Measurements from ENCODE around the gene PCBP3. TPM values are rescaled to one million over a fixed set of nuclear protein-coding genes. Genes with fewer than 3 reads are reported as not detected.

Gene PCBP3
- total RNA-seq, 1 donor from 2014 or later, result 4.9 TPM

DNA sequence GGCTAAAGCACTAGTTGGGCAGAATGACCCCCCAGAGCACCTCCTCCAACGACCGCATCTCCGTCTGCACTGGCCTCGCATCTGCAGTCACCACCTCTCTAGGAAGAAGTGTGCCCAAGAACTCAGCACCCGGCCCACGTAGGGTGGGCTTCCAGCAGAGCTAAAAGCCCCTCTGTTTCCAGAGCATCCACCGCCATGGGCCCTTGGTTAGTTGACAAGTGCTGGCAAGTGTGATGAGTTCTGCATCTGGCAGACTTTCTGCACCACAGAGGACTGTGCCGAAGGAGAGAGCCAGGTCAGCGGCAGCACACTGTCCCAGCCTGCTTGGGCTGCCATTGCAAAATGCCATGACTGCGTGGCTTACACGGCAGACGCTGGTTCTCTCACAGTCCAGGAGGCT is 261.7 kb downstream of the PCBP3 start:
- no peak for DNase-seq (ENCODE audit: low spot score)
- intact Hi-C loops (cut with DNase I), result no loop called here

DNA sequence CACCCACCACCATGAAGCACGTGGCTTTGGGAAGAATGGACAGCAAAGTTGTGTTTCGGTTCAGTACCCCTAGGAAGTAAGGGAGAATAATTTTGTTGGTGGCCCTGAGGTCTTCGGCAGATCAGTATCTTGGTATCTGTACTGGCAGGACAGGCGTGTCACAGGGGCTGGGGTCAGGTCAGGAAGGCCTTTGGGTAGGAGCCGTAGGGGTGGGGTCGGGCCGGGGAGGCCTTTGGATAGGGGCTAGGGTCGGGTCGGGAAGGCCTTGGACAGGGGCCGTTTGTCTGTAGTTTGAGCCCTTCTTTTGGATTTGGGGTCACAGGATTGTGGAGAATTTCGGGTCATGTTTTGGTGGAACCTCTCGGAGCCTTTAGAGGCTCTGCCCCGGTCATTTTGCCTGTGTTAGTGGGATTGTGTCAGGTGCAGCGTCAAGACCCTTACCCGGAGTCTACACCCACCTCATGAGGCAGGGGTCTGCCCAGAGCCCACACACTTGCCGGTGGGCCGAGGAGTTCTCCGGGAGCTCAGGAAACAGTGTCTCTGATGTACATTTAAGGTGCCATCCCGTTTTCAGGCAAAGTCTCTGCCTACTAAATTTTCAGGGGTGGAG is 262.8 kb downstream of the PCBP3 start:
- no peak for DNase-seq (ENCODE audit: low spot score)
- intact Hi-C loops (cut with DNase I), result no loop called here

DNA sequence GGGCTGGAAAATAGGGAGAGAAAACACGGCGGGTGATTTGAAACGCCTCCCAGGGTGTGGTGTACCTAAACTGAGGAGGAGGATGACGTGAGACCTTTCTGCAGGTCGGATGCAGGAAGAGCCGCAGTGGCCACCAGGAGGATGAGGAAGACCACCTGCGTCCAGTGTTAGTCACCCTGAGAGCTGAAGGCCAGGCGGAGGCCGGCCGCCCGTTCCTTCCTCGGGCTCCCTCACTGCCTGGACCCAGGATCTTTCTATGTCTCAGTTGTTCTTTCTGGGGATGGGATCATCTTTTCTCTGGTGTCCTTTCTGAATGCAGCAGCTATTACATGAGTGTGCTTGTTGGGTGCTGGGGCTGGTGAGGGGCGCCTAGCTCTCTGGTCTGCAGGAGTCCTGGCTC is 263.3 kb downstream of the PCBP3 start:
- no peak for DNase-seq (ENCODE audit: low spot score)
- intact Hi-C loops (cut with DNase I), result no loop called here

DNA sequence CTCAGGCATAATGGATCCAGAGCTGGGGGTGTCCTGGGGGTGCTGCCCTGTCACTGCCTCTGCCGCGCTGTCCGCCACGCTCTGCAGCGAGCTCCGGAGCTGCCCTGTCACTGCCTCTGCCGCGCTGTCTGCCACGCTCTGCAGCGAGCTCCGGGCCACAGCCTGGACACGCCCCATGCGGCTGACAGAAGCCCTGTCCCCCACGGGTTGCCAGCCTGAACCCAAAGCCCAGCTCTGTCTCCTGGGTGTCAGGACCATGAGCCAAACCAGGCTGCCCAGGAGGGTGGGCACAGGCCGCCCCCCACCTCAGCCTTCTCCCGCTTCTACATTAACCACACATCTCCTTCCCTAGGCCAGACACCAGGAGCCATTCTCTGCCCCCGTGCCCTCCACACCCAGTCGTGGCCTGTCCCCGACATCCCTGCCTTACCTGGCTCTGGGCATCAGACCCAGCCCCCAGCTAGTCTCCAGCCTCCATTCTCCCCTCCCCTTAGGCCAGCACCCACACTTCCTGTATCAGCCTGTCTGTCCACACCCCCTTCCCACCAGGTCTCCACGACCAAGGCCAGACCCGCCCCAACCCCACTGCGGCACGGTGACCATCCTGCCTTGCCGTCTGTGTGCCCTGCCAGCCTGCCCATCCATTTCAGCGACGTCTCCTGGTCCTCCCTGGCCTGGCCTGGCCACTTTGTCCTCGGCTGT is 265.2 kb downstream of the PCBP3 start:
- DNase-seq (ENCODE audit: low spot score), result no peak
- intact Hi-C loops (cut with DNase I), result no loop called here

DNA sequence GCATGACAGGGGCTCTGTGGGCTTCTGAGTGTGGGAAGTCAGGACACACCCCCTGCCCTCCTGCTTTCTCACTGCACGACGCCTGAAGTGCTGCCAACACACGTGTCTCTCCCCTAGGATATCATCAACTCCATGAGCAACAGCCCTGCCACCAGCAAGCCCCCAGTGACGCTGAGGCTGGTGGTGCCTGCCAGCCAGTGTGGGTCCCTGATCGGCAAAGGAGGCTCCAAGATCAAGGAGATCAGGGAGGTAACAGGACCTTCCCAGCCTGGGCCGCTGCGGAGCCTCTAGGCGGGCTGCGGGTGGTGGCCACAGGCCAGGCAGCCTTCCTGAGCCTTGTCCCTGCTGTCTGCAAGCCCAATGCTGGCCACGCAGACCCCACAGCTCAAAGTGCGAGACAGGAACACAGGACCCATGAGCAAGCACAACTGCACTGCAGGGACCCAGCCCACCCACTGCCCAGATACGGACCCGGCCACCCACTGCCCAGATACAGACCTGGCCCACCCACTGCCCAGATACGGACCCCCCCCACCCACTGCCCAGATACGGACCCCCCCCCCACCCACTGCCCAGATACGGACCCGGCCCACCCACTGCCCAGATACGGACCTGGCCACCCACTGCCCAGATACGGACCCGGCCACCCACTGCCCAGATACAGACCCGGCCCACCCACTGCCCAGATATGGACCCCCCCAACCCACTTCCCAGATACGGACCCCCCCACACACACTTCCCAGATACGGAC is 265.9 kb downstream of the PCBP3 start:
- DNase-seq (ENCODE audit: low spot score), result no peak
- intact Hi-C loops (cut with DNase I), result no loop called here

DNA sequence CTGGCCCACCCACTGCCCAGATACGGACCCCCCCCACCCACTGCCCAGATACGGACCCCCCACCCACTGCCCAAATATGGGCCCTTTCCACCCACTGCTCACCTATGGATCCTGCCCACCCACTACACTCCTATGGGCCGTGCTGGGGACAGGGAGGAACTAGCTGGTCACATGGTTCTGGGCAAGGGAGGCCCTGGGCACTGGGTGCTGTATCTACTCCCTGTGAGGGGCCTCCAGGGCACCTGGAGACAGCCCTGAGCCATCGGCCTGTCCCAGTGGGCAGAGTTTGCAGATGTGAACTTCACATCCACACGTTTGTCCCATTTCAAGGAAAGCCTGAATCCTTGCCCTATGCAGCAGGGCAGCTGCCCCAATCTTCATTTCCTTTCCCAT is 266.6 kb downstream of the PCBP3 start:
- intact Hi-C loops (cut with DNase I), result no loop called here
- no peak for DNase-seq (ENCODE audit: low spot score)

DNA sequence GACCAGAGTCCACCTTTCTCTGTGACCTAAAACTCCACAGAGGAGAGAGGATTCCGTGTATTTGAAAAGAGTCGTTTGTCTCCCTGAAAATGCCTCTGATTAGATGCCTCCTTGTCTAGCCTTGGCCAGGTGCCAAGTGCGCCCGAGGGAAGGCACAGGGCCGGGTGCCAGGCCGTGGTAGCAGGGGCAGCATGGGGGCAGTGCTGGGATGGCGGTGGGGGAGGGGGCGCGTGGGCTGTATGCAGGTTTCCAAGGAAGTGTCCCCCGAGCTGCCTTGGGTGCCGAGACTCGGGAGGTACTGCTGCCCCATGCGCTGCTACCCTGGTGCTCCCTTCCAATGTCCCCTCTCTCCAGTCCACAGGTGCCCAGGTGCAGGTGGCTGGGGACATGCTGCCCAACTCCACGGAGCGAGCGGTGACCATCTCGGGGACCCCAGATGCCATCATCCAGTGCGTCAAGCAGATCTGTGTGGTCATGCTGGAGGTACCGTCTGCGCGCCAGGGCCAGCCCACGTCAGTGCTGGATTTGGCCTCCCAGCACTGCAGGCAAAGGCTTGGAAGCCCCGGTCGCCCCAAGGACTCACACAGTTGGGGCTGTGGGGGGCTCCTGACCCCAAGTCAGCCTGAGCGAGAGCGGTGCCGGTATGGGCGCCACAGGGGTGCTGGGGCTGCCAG is 267.2 kb downstream of the PCBP3 start:
- intact Hi-C loops (cut with DNase I), result no loop called here
- no peak for DNase-seq (ENCODE audit: low spot score)

DNA sequence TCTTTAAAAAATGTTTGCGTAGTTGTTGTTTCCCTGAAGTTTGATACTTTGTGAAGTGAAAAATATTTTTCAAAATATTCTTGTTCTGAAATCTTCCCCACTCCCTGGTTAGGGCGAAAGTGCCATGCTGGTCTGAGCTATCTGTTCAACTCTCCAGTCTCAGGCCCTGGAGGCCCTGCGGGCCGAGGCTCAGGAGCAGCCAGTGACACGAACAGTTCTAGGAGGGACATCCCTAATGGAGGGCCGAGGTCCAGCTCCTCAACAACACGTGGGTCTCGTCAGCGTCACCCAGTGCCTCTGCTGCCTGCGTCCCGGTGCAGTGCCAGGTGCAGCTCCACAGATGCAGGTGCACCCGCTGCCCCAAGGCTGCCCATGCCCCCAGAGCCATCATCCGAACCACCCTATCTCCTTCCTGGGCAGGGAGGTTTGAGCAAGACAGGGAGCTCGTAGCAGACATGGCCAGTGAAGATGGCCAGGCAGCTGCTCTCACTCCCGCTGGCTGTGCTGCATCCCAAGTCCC is 268.3 kb downstream of the PCBP3 start:
- intact Hi-C loops (cut with DNase I), result no loop called here

DNA sequence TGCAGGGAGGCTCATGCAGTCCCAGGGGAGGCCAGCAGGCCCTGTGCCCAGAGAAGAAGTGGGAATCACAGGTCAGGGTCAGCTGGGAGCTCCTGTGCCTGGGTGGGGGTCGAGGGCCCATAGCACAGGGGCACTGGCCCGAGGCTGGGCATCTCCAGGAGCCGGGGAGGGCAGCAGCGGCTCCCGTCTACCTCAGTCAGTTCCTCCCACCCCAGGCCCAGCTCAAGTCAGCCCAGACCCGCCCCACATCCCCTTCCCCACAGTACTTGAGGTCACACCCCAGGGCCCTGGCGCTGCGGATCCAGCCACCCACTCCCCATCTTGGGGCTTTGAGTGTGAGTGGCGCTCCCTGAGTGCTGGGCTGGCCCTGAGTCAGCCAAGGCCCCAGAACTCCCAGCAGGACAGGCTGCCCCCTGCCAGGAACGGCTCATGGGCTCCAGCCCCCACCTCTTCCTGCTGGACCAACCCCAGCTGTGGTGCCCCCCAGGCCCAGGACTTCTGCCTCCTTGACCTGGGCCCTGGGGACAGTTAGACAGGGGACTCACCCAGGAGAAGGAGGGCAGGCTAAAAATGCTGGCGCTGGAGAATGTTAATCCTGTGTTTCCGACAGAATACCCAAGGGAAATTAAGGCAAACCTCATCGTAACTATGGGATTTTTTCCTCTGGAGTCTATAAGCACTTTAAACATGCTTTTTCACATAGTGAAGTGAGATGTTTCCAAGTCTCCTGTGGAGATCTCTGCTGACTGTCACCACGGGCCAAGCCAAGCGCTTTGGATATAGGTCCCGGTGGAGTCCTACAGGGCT is 269.3 kb downstream of the PCBP3 start:
- intact Hi-C loops (cut with DNase I), result no loop called here
- no peak for DNase-seq (ENCODE audit: low spot score)

More for the DNA sequence above, 268.3 kb downstream of the PCBP3 start:
- no peak for DNase-seq (ENCODE audit: low spot score)

DNA sequence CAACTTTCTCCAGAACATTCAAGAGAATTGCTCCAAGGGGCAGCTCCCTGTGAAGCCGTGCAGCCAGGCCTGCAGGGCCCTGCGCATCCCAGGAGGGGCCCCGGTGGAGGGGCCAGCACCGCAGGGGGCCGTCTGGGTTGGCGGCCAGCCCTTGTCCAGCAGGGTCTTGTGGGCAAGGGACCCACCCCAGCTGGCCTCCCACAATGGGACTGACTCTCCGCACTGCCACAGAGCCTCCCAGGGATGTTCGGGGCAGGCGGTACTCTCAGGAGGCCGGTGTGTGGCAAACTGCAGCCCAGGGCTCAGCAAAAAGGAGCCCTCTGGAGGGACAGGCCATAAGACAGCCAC is 269.9 kb downstream of the PCBP3 start:
- intact Hi-C loops (cut with DNase I), result no loop called here
- DNase-seq (ENCODE audit: low spot score), result no peak

DNA sequence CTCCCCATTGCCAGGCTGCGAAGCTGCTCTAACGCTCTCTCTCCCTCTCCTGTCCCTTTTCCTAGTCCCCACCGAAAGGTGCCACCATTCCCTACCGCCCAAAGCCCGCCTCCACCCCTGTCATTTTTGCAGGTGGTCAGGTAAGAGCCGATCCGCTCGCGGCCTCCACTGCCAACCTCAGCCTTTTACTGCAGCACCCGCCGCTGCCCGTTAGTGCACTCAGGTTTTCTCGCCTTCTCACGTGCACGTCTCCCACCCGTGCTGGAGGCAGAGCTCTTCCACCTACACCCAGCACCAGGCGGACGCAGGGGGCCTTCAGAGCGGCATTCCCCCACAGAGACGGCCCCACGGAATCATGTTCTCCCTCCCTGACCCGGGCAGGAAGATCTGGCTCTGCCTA is 270.4 kb downstream of the PCBP3 start:
- DNase-seq (ENCODE audit: low spot score), result no peak
- intact Hi-C loops (cut with DNase I), result no loop called here

DNA sequence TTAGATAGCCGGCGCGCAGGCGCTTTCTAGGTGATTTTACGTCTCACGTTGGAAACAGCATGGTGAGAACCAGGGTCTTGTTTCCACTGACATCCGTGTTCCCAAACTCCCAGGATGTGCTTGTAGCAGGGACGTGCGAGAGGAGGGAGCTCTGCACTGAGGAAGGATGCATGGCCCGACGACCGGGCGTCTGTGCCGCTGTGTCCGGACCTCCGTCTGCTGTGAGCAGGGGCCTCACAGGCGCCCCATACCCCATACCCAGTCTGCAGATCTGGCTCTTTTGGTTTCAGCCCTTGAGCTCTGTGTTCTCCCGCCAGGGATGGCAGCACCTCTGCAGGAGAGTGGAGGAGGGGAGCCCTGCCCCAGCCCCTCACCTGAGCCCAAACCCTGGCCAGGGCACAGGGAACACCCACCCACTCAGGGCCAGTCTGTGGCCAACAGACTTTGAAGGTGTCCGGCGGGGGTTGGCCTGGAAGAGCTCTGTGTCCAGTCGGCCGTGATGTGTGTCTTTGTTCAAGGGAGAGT is 270.9 kb downstream of the PCBP3 start:
- no peak for DNase-seq (ENCODE audit: low spot score)
- intact Hi-C loops (cut with DNase I), result no loop called here

DNA sequence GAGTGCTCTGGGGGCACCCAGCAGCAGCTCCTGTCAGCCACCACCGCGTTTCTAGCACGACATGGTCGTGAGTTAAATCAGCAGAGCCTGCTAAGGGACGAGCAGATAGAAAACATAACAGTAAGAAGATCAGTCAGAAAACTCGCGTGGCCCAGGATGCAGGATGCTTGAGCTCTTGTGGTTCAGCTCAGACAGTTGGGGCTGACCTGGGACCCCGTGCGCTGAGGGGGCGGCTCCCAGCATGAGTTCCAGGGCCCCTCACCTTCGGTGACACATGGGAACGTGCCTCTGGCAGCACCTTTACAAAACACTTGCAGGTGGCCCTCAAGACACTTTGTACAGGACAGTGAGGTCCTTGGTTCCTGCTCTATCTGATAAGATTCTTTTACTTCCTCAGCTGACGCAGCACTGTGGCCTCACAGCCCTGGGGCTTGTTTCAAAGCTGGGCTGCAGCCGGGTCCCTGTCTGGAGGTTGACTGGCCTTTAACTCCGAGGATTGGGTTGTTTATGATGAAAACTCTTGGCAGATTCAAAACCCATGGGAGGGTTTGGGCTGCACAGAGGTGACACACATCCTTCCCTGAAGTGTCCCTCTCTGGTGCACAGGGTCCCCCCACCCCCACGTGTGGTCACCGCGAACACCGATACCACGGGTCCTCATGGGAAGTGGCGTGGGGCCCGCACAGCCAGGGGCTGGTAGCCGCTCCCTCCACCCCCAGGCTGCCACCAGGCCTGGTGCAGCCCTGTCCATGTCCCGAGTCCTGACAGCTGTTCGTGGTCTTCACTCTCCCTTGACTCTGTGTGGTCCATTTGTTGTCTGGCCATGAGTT is 272.7 kb downstream of the PCBP3 start:
- DNase-seq (ENCODE audit: low spot score), result no peak

DNA sequence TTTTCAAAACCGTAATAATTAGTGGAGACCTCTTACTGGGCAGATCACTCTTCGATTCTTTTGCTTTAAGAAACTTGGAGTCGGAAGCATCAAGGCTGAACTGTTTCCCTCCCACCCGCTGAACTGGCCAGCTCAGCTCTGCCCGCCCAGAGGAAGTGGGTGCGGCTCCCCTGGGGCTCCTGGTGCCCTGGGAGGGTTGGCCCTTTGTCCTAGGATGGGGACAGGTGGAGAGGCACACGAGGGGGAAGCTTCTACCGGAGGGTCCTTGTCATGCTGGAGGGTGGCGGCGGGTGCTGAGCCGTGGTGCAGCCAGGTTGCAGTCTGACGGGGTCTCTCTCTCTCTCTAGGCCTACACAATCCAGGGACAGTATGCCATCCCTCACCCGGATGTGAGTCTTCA is 273.7 kb downstream of the PCBP3 start:
- DNase-seq (ENCODE audit: low spot score), result no peak
- intact Hi-C loops (cut with DNase I), result no loop called here

More for the DNA sequence above, 272.7 kb downstream of the PCBP3 start:
- intact Hi-C loops (cut with DNase I), result no loop called here

DNA sequence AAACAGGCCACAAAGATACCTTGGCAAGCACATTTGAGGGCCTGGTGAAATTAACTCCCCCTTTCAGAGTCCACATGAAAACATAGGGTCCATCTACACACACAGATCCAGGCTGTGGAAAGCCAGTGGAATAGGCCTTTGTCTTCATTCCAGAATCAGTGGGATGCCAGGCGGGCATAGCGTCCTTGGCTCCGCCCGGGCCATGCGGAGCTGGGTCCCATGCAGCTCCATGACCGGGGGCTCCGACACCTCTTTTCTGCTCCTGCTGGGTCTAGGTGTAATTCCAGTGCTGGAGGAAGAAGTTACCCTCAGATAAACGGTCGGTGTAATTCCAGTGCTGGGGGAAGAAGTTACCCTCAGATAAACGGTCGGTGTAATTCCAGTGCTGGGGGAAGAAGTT is 274.5 kb downstream of the PCBP3 start:
- intact Hi-C loops (cut with DNase I), result no loop called here
- DNase-seq (ENCODE audit: low spot score), result no peak

DNA sequence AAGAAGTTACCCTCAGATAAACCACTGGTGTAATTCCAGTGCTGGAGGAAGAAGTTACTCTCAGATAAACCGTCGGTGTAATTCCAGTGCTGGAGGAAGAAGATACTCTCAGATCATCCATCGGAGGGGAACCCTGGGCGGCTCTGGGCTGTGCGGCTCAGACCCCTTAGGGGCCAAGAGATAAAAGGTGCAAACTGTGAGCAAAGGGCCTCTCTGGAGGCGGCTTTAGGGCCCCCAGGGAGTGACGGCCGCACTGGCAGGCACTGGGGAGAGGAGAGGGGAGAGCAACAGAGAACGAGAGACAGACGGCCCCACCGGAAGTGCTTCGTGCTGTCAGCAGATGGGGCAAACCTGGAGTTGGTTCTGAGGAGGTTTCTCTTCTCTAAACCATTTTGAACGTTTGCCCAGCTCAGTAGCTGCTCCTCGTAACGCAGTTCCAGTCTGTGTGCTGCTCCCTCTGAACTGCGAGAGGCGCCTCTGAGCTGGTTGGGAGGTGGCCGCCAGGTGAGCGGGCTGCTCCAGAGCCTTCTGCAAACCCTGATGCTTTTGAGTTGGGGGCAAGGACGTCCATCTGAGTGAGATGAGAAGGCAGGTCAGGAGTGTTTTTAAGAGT is 275.4 kb downstream of the PCBP3 start:
- intact Hi-C loops (cut with DNase I), result no loop called here
- no peak for DNase-seq (ENCODE audit: low spot score)

DNA sequence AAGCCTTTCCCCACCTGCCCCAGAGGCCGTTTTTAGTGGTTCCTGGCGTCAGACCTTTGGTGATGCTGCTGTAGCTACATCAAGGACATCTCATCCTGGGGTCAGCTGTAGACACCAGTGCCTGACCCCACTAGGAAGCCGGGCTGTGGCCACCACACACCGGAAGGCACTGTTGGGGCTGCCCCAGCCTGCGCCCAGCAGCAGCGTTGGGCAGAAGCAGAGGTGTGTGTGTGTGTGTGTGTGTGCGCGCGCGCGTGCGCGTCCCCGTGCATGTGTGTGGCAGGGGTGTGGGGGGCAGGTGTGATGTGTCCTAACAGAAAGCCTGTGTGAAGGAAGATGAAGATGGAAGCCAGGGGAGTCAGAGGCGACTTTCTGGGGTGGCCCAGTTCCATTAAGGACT is 276.1 kb downstream of the PCBP3 start:
- DNase-seq (ENCODE audit: low spot score), result no peak
- intact Hi-C loops (cut with DNase I), result no loop called here

Measured in cardiac septum (tissue), 1 donor.